NB4 (cell line): ENCODE data around the gene ERH.
"Not testable (repeated sequence)": the region's sequence is repeated elsewhere in the genome, so short reads cannot be mapped to it uniquely, and the experiment has no call there.

ENCODE experiments used
- DNase-seq: peaks from one replicate; pipeline ENCODE4 v3.0.0; 2010; ENCODE audit warnings: low read depth
- H3K4me3 ChIP-seq: one replicate; pipeline ENCODE4 v1.5.1; 2011; ENCODE audit warnings: mild to moderate bottlenecking, low read depth, low read length, moderate library complexity
- CTCF ChIP-seq: IDR thresholded peaks from one replicate; pipeline ENCODE4 v1.5.1; 2012; ENCODE audit warnings: low read depth, low read length
- MAX ChIP-seq: IDR thresholded peaks from 2 replicates; pipeline ENCODE4 v1.6.1; 2011; ENCODE audit warnings: low read depth, low read length
- MYC ChIP-seq: IDR thresholded peaks from 2 replicates; pipeline ENCODE4 v1.6.1; 2011; ENCODE audit warnings: low read depth, low read length
- POLR2A ChIP-seq: IDR thresholded peaks from 2 replicates; pipeline ENCODE4 v1.6.1; 2011; ENCODE audit warnings: mild to moderate bottlenecking; ENCODE audit not compliant: insufficient read length; ENCODE audit errors: extremely low read depth

The ERH gene

GRCh38 chr14:69401841-69402240 lies 3.7 kb upstream of the ERH start:
- TF ChIP-seq CTCF (no peak), MAX (no peak), MYC (no peak), POLR2A (no peak)

GRCh38 chr14:69400154-69400553 lies 2.1 kb upstream of the ERH start:
- no peak for DNase-seq
- TF ChIP-seq CTCF (no peak), MAX (no peak), MYC (no peak), POLR2A (no peak)
- peak overlapping the region; percentile 84 for H3K4me3 ChIP-seq

More at GRCh38 chr14:69401841-69402240, 3.7 kb upstream of the ERH start:
- H3K4me3 ChIP-seq: peak overlapping the region; percentile 84
- no peak for DNase-seq

- no peak for DNase-seq
- peak overlapping the region; percentile 84 for H3K4me3 ChIP-seq
- no peak for TF ChIP-seq CTCF
- no peak for TF ChIP-seq POLR2A
- TF ChIP-seq MAX: no peak
- no peak for TF ChIP-seq MYC
These were observed 1.7 kb upstream of the ERH start for GRCh38 chr14:69399750-69400149.

GRCh38 chr14:69398818-69399210 lies 715 bp upstream of the ERH start:
- TF ChIP-seq CTCF (no peak), MYC (no peak), MAX (no peak), POLR2A (no peak)
- DNase-seq: no peak
- H3K4me3 ChIP-seq: peak overlapping the region; percentile 84

- no peak for TF ChIP-seq MYC
- no peak for TF ChIP-seq POLR2A
- no peak for TF ChIP-seq CTCF
- H3K4me3 ChIP-seq: peak overlapping the region; percentile 27
- DNase-seq: no peak
These were observed 2.2 kb downstream of the ERH start for GRCh38 chr14:69395929-69396328.

- TF ChIP-seq CTCF (no peak), MAX (no peak)
These were observed 5.6 kb downstream of the ERH start for GRCh38 chr14:69392481-69392880.

GRCh38 chr14:69391400-69391799 lies 6.7 kb downstream of the ERH start:
- peak overlapping the region; percentile 25 for H3K4me3 ChIP-seq
- DNase-seq: not testable (repeated sequence)

More at GRCh38 chr14:69392481-69392880, 5.6 kb downstream of the ERH start:
- DNase-seq: no peak
- peak overlapping the region; percentile 25 for H3K4me3 ChIP-seq
